Mammary epithelial cell (primary cell): Measurements from ENCODE around the gene BCAS3.

ENCODE experiments used
- EZH2 ChIP-seq: IDR thresholded peaks from 2 replicates; pipeline ENCODE4 v1.6.1; 2012; ENCODE audit warnings: low read length, inconsistent platforms, borderline replicate concordance
- TF ChIP-seq, protein P1 (sequence below), 2 donors: IDR thresholded peaks in 1 of 2; conservative IDR thresholded peaks in 1 of 2; 2 replicates each; pipeline ENCODE4 v1.5.1; 2011 to 2012; ENCODE audit warnings: inconsistent platforms in 2 of 2, low read length in 2 of 2, mild to moderate bottlenecking in 2 of 2, control low read depth in 1 of 2, low read depth in 1 of 2; ENCODE audit not compliant: insufficient read depth in 1 of 2; ENCODE audit errors: extremely low read depth in 1 of 2

DNA sequence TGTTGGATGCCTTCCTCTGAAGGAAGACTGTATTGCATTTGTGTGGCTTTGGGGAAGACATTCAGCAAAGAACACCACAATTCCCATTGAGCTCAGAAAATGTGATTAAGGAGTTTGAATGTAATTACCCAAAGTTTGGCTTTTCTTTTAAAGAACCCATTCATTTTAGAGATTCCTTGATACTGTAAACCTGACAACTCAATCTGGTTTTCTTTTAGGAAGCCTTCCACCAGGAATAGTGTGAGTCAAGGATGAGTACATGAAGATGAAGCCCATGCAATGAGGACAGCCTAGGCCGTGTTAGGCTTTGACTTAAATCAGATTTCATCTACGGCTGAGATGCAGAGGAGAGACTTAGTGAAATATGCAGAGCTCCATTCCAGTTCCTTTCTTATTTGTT, 450.3 kb downstream of the BCAS3 start:
- TF ChIP-seq, protein P1, sequence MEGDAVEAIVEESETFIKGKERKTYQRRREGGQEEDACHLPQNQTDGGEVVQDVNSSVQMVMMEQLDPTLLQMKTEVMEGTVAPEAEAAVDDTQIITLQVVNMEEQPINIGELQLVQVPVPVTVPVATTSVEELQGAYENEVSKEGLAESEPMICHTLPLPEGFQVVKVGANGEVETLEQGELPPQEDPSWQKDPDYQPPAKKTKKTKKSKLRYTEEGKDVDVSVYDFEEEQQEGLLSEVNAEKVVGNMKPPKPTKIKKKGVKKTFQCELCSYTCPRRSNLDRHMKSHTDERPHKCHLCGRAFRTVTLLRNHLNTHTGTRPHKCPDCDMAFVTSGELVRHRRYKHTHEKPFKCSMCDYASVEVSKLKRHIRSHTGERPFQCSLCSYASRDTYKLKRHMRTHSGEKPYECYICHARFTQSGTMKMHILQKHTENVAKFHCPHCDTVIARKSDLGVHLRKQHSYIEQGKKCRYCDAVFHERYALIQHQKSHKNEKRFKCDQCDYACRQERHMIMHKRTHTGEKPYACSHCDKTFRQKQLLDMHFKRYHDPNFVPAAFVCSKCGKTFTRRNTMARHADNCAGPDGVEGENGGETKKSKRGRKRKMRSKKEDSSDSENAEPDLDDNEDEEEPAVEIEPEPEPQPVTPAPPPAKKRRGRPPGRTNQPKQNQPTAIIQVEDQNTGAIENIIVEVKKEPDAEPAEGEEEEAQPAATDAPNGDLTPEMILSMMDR (conservative IDR thresholded peaks at IDR 0.05 in 1 of 2, IDR thresholded peaks at IDR 0.05 in 1 of 2; ENCODE audit: extremely low read depth in 1 of 2, insufficient read depth in 1 of 2, low read depth in 1 of 2, low read length in 2 of 2) = no peak
- no peak for TF ChIP-seq EZH2
